Thoracic aorta (tissue), 2 donors: Measurements from ENCODE around the gene FAAP20. TPM values are rescaled to one million over a fixed set of nuclear protein-coding genes. Genes with fewer than 3 reads are reported as not detected.

Experiments
- ATAC-seq: fragments of 150-250 bp; one replicate; pipeline ENCODE4 v1.8.0; 2017; ENCODE audit warnings: low read depth; ENCODE audit not compliant: insufficient number of reproducible peaks, low FRiP score
- DNase-seq: peaks from one replicate; pipeline ENCODE4 v3.0.0-alpha.2; 2020; ENCODE audit warnings: low spot score
- H3K27ac ChIP-seq, 2 donors: fragments of 200-600 bp; sonication (generic); 1 replicate in 1 of 2; 2 replicates in 1 of 2; pipeline ENCODE4 v1.5.1; 2016; ENCODE audit warnings: mild to moderate bottlenecking in 2 of 2, moderate library complexity in 2 of 2
- H3K27me3 ChIP-seq: fragments of 200-600 bp; sonication (generic); replicated peaks from 2 replicates; pipeline ENCODE4 v1.6.0; 2016; ENCODE audit warnings: mild to moderate bottlenecking; ENCODE audit not compliant: insufficient read depth
- H3K36me3 ChIP-seq: fragments of 200-600 bp; sonication (generic); one replicate; pipeline ENCODE4 v1.5.1; 2016
- H3K4me1 ChIP-seq, 2 donors: fragments of 200-600 bp; sonication (generic); 1 replicate in 1 of 2; 2 replicates in 1 of 2; pipeline versions ENCODE4 v1.5.1 to v1.6.0; 2016; ENCODE audit warnings: low read depth in 2 of 2, mild to moderate bottlenecking in 1 of 2; ENCODE audit not compliant: control insufficient read depth in 1 of 2
- H3K4me3 ChIP-seq: fragments of 200-600 bp; sonication (generic); 2 replicates; pipeline ENCODE4 v1.5.1; 2016; ENCODE audit warnings: mild to moderate bottlenecking
- H3K9me3 ChIP-seq: fragments of 200-600 bp; sonication (generic); 2 replicates; pipeline ENCODE4 v1.5.1; 2016
- CTCF ChIP-seq: fragments of 200-600 bp; sonication (generic); IDR thresholded peaks from one replicate; pipeline ENCODE4 v1.5.1; 2019; ENCODE audit warnings: antibody characterized with exemption
- total RNA-seq, 2 donors: library from RNA; depleted of rRNA; stranded (reverse); fragments of >200 nt; gene quantifications; one replicate each; pipeline versions ENCODE4 v1.1.0 to v1.2.3, GENCODE V29; 2016

FAAP20 gene
- total RNA-seq, 2 donors from 2014 or later: 29.1 to 52.6 TPM

GRCh38 chr1:2146836-2147517 lies 47.6 kb downstream of the FAAP20 start:
- Histone ChIP-seq H3K27ac (no peak overlapping the region), H3K27me3 (no peaks in the 10 kb centered on the region), H3K36me3 (no peaks in the 10 kb centered on the region), H3K9me3 (no peaks in the 10 kb centered on the region), H3K4me3 (no peak overlapping the region), H3K4me1 (no peaks in the 10 kb centered on the region)
- no peak for TF ChIP-seq CTCF
- ATAC-seq: no peak
- no peak for DNase-seq

DNA sequence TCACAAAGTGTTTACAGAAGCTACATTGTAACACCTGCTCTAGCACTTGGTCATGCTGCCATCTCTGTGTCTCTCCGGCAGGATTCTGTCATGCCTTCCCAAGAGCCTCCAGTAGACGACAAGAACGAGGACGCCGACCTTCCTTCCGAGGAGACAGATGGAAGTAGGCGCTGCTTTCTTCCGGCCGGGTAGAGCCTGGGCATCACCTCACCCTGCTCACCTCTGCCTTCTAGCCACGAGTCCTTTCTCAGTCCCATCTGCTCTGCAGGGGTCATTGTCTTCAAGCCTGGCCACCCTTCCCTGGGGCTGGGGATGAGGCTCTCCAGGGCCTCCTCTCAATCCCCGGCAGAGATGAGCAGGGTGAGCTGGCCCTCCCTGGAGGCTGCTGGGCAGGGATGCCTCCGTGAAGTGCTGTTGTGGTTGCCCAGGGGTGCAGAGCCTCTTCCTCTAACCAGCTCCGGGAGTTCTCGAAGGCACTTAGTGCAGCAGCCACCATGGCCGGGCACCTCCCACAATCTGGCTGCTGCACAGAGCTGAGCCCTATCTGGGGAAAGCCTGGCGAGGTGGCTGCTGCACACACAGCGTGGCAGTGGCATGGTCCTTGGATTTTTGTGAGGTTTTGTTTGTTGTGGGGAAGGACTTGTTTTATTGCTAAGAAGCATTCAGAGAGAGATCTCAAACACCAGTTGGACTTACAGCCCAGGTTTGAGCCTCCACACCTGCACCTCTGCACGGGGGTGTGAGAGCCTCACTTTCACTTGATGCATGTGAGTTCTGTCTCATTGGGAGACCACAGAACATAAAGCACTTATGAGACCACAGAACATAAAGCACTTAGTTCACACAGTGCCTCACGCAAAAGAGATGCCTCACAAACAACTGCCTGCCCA lies 48.4 kb downstream of the FAAP20 start:
- ATAC-seq (no peak), DNase-seq (no peak)
- no peak for TF ChIP-seq CTCF
- Histone ChIP-seq H3K27me3 (no peaks in the 10 kb centered on the region), H3K36me3 (no peaks in the 10 kb centered on the region), H3K9me3 (no peaks in the 10 kb centered on the region), H3K4me1 (no peaks in the 10 kb centered on the region), H3K4me3 (no peak overlapping the region), H3K27ac (no peak overlapping the region)

DNA sequence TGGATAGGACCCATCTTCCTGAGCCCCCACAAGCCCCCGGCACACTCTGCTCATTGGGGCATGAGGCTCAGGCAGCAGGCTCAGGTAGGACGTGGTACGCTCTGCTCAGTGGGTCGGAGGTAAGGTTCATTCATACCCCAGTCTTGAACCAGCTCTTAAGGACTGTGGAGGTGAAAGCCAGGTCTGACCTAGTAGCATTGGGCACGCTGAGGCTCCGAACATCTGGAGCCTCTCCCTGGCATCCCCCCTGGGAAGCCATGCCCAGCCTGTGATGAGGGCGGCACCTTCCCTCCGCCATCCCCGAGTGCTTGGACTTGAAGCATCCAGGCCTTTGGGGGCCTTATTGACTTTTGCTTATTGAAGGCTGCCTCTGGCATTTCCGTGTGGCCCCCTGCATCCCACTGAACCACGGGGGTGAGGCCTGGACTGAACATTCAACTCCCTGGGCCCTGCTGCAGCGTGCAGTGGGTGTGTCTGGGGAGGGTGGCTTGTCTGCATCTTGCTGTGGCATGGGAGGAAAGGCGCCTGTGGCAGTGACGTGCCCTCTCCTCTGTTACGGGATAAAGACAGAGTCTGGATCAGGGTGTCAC lies 50.0 kb downstream of the FAAP20 start:
- no peaks in the 10 kb centered on the region for H3K36me3 ChIP-seq
- no peak overlapping the region for H3K4me3 ChIP-seq
- no peak for TF ChIP-seq CTCF
- ATAC-seq: no peak
- no peaks in the 10 kb centered on the region for H3K4me1 ChIP-seq
- no peaks in the 10 kb centered on the region for H3K9me3 ChIP-seq
- DNase-seq: no peak
- no peak overlapping the region for H3K27ac ChIP-seq
- no peaks in the 10 kb centered on the region for H3K27me3 ChIP-seq

DNA sequence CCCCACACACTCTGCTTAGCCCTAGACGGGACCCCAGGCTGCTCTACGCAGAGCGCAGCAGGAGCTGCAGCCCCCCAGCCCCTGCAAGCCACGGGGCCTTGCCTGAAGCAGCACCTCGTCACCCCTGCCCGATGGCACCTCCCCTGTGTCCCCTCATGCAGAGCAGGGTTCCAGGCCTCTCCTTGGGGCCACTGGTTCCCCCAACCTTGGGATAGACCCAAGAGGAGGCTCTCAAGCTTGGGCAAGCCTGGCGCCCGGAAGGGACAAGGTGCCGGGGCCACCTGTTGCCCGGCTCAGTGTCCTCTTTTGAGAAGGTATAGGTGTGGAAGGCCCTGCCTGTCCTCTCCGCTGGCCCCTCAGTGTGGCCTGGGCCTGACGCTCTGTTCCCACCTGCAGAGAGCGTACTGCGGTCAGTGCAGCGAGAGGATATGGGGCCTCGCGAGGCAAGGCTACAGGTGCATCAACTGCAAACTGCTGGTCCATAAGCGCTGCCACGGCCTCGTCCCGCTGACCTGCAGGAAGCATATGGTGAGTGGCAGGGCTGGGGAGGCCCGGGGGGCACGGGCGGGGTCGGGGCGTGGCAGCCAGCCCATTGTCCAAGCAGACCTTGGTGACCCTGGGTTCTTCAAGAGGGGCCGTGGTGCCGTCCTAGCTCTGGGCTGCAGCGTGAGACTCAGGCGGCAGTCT lies 50.6 kb downstream of the FAAP20 start:
- no peak for TF ChIP-seq CTCF
- no peaks in the 10 kb centered on the region for H3K36me3 ChIP-seq
- H3K9me3 ChIP-seq: no peaks in the 10 kb centered on the region
- no peaks in the 10 kb centered on the region for H3K4me1 ChIP-seq
- no peak for ATAC-seq
- no peak for DNase-seq
- H3K4me3 ChIP-seq: no peak overlapping the region
- no peaks in the 10 kb centered on the region for H3K27me3 ChIP-seq
- H3K27ac ChIP-seq: no peak overlapping the region

- no peak for TF ChIP-seq CTCF
- Histone ChIP-seq H3K4me1 (no peaks in the 10 kb centered on the region), H3K4me3 (no peak overlapping the region), H3K9me3 (no peaks in the 10 kb centered on the region), H3K36me3 (no peaks in the 10 kb centered on the region), H3K27me3 (no peaks in the 10 kb centered on the region), H3K27ac (no peak overlapping the region)
- DNase-seq (no peak), ATAC-seq (no peak)
Observed at GRCh38 chr1:2141025-2141424, 53.5 kb downstream of the FAAP20 start.
